SK-N-MC (cell line): Measurements from ENCODE around the gene TTC5.

Experiments used
- EZH2 ChIP-seq: fragments of 200-600 bp; sonication (generic); IDR thresholded peaks from one replicate; pipeline ENCODE4 v1.6.1; 2017; ENCODE audit warnings: antibody characterized with exemption
- FOXP2 ChIP-seq: optimal IDR thresholded peaks from 2 replicates; pipeline ENCODE3; 2011; ENCODE audit warnings: mild to moderate bottlenecking, moderate library complexity; ENCODE audit not compliant: insufficient read depth; ENCODE audit errors: extremely low read length, control extremely low read depth
- POLR2AphosphoS5 ChIP-seq: IDR thresholded peaks from 2 replicates; pipeline ENCODE4 v1.6.1; 2012; ENCODE audit warnings: mild to moderate bottlenecking, low read depth, low read length, borderline replicate concordance

DNA sequence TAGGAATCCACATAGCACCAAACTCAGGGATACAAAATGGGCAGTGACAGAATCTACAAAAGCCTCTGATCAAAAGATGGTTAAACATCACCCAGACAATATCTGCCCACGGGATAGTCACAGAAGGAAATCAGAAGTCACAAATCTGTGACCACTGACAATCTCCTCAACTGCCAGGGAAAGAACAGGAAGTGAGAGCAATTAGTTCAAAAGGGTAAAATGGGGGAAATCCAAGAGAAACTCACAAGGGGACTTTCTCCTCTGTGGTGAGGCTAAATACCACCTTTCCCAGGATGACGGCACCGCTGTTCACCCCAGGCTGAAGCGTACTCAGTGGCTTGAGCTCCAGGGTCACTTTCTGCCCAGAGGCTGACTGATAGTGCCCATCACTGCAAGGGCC is 10.7 kb downstream of the TTC5 start:
- no peak for TF ChIP-seq EZH2
- TF ChIP-seq POLR2AphosphoS5, result no peak
- no peak for TF ChIP-seq FOXP2
